Measurements from ENCODE around the gene JPH4.
"Not testable (repeated sequence)": the region's sequence is repeated elsewhere in the genome, so short reads cannot be mapped to it uniquely, and the experiment has no call there.

The JPH4 gene

GRCh38 chr14:23578560-23579310 lies at the start of gene JPH4:
TSS of gene JPH4 (minus strand) at chr14:23578790. CDS start at chr14:23577453, 1,337 bp downstream.
- DNase-seq = no peak

GRCh38 chr14:23627961-23628360 lies 49.4 kb upstream of the JPH4 start:
- DNase-seq = no peak

- DNase-seq = no peak
Observed at GRCh38 chr14:23626946-23627345, 48.4 kb upstream of the JPH4 start.

- DNase-seq = no peak
Observed at GRCh38 chr14:23624830-23625404, 46.3 kb upstream of the JPH4 start.

- DNase-seq = no peak
Observed at GRCh38 chr14:23623962-23624361, 45.4 kb upstream of the JPH4 start.

- DNase-seq = no peak
Observed at GRCh38 chr14:23622990-23623389, 44.4 kb upstream of the JPH4 start.

- DNase-seq = no peak
Observed at GRCh38 chr14:23621932-23622730, 43.5 kb upstream of the JPH4 start.

- DNase-seq = no peak
Observed at GRCh38 chr14:23621204-23621931, 42.8 kb upstream of the JPH4 start.

- DNase-seq = no peak
Observed at GRCh38 chr14:23620177-23620702, 41.6 kb upstream of the JPH4 start.

- DNase-seq = no peak
Observed at GRCh38 chr14:23618415-23618988, 39.9 kb upstream of the JPH4 start.

GRCh38 chr14:23617539-23617938 lies 38.9 kb upstream of the JPH4 start:
- no peak for DNase-seq

GRCh38 chr14:23615856-23616255 lies 37.3 kb upstream of the JPH4 start:
- peak; percentile 69 for DNase-seq

GRCh38 chr14:23614395-23614828 lies 35.8 kb upstream of the JPH4 start:
- DNase-seq = no peak

GRCh38 chr14:23613242-23614070 lies 34.9 kb upstream of the JPH4 start:
- DNase-seq = no peak

- no peak for DNase-seq
Observed at GRCh38 chr14:23612802-23613201, 34.2 kb upstream of the JPH4 start.

GRCh38 chr14:23612354-23612732 lies 33.8 kb upstream of the JPH4 start:
- DNase-seq = no peak

GRCh38 chr14:23610815-23611289 lies 32.3 kb upstream of the JPH4 start:
- no peak for DNase-seq

GRCh38 chr14:23610090-23610814 lies 31.7 kb upstream of the JPH4 start:
- DNase-seq = no peak

- not testable (repeated sequence) for DNase-seq
Observed at GRCh38 chr14:23609411-23610089, 31.0 kb upstream of the JPH4 start.

- no peak for DNase-seq
Observed at GRCh38 chr14:23609001-23609400, 30.4 kb upstream of the JPH4 start.

Measured in suppressor macrophage treated with lipopolysaccharide for 4 hours (primary cell).